Trophoblast cell (in vitro differentiated cells and primary cell): Measurements from ENCODE around the gene GNLY.

Experiments
- DNase-seq, 2 donors: peaks; one replicate each; pipeline ENCODE4 v3.0.0-alpha.2; 2016
- H2AFZ ChIP-seq: 2 replicates; pipeline ENCODE4 v1.6.1; 2013; ENCODE audit warnings: low read length, moderate library complexity, mild to moderate bottlenecking; ENCODE audit not compliant: insufficient read depth, poor library complexity
- H2AK5ac ChIP-seq: 2 replicates; pipeline ENCODE4 v1.6.1; 2013; ENCODE audit warnings: mild to moderate bottlenecking, low read length
- H2BK120ac ChIP-seq: 2 replicates; pipeline ENCODE4 v1.6.1; 2013; ENCODE audit warnings: low read length, mild to moderate bottlenecking, moderate library complexity; ENCODE audit not compliant: insufficient read depth, poor library complexity
- H2BK12ac ChIP-seq: 2 replicates; pipeline ENCODE4 v1.6.1; 2013; ENCODE audit warnings: mild to moderate bottlenecking, low read length, moderate library complexity
- H2BK5ac ChIP-seq: 2 replicates; pipeline ENCODE4 v1.6.1; 2013; ENCODE audit warnings: low read length, low read depth, moderate library complexity, mild to moderate bottlenecking; ENCODE audit not compliant: poor library complexity
- H3K14ac ChIP-seq: 2 replicates; pipeline ENCODE4 v1.6.1; 2013; ENCODE audit warnings: mild to moderate bottlenecking, low read length
- H3K18ac ChIP-seq: 2 replicates; pipeline ENCODE4 v1.6.1; 2013; ENCODE audit warnings: mild to moderate bottlenecking, low read length
- H3K23ac ChIP-seq: 2 replicates; pipeline ENCODE4 v1.6.1; 2013; ENCODE audit warnings: low read length
- H3K27ac ChIP-seq: 2 replicates; pipeline ENCODE4 v1.5.1; 2013; ENCODE audit warnings: low read depth, mild to moderate bottlenecking, inconsistent platforms, low read length, moderate library complexity
- H3K27me3 ChIP-seq: 2 replicates; pipeline ENCODE4 v1.6.1; 2013; ENCODE audit warnings: inconsistent platforms, mild to moderate bottlenecking, low read length, moderate library complexity; ENCODE audit not compliant: insufficient read depth
- H3K36me3 ChIP-seq, 2 experiments: 1 replicate in 1 of 2; 2 replicates in 1 of 2; pipeline ENCODE4 v1.6.1; 2013; ENCODE audit warnings: low read length in 2 of 2, mild to moderate bottlenecking in 2 of 2, moderate library complexity in 1 of 2; ENCODE audit not compliant: insufficient read depth in 2 of 2, control insufficient read depth in 1 of 2
- H3K4ac ChIP-seq: 2 replicates; pipeline ENCODE4 v1.6.1; 2013; ENCODE audit warnings: low read depth, mild to moderate bottlenecking, low read length, moderate library complexity
- H3K4me1 ChIP-seq, 2 experiments: 1 replicate in 1 of 2; 2 replicates in 1 of 2; pipeline ENCODE4 v1.6.1; 2013; ENCODE audit warnings: low read length in 2 of 2, mild to moderate bottlenecking in 2 of 2, moderate library complexity in 1 of 2; ENCODE audit not compliant: insufficient read depth in 2 of 2, control insufficient read depth in 1 of 2
- H3K4me2 ChIP-seq: 2 replicates; pipeline ENCODE4 v1.6.1; 2013; ENCODE audit warnings: inconsistent platforms, mild to moderate bottlenecking, low read length, moderate library complexity
- H3K4me3 ChIP-seq: 2 replicates; pipeline ENCODE4 v1.5.1; 2013; ENCODE audit warnings: mild to moderate bottlenecking, low read depth, low read length, inconsistent platforms
- H3K79me1 ChIP-seq: one replicate; pipeline ENCODE4 v1.6.1; 2013; ENCODE audit warnings: low read length
- H3K79me2 ChIP-seq: 2 replicates; pipeline ENCODE4 v1.6.1; 2013; ENCODE audit warnings: low read length, mild to moderate bottlenecking; ENCODE audit not compliant: control insufficient read depth, insufficient read depth, poor library complexity
- H3K9ac ChIP-seq: 2 replicates; pipeline ENCODE4 v1.6.1; 2013; ENCODE audit warnings: mild to moderate bottlenecking, low read length
- H3K9me3 ChIP-seq: 2 replicates; pipeline ENCODE4 v1.6.1; 2013; ENCODE audit warnings: low read depth, mild to moderate bottlenecking, control low read depth, inconsistent platforms, low read length; ENCODE audit not compliant: insufficient read depth
- H4K12ac ChIP-seq: 2 replicates; pipeline ENCODE4 v1.6.1; 2013; ENCODE audit warnings: low read depth, mild to moderate bottlenecking, low read length, moderate library complexity
- H4K8ac ChIP-seq: 2 replicates; pipeline ENCODE4 v1.6.1; 2013; ENCODE audit warnings: low read depth, mild to moderate bottlenecking, low read length, moderate library complexity
- H4K91ac ChIP-seq: one replicate; pipeline ENCODE4 v1.6.1; 2013; ENCODE audit warnings: low read depth, mild to moderate bottlenecking, low read length, moderate library complexity
- WGBS: extraction: QIAGEN DNeasy Blood & Tissue Kit; methylation state at CpG from one replicate; pipeline ENCODE4 v1.1.7; 2013; ENCODE audit warnings: missing lambda C conversion rate; ENCODE audit not compliant: insufficient read length, insufficient coverage; ENCODE audit errors: extremely low coverage; 5-methylcytosine and 5-hydroxymethylcytosine counted together

Gene GNLY

DNA sequence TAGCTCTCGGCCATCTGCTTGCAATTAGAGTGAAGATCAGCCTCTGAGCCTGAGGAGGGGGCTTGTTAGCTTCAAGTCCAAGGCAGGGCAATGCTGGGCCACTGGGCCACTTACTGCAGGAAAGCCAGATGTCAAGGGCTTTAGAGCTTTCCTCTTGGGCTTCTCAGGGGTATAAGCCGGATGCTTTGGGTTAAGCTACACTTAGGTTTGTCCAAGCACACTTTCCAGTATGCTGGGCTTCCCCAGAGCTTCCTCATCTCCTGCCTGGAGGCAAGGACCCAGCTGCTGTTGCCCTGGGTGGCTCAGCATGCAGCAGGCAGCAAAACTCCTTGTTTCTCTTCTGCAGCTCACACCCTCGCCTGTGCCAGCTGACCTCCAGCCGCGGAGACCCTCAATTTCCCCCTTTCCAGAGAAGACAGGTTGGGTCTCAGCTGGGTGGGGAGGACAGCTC, 30.6 kb downstream of the GNLY start:
- no peak overlapping the region for H2BK12ac ChIP-seq
- peak in 1 of 2 donors; percentile 44 for DNase-seq
- H3K4me2 ChIP-seq: no peak overlapping the region
- H3K79me1 ChIP-seq: no peaks in the 10 kb centered on the region
- H3K79me2 ChIP-seq: no peaks in the 10 kb centered on the region
- H3K4me3 ChIP-seq: no peak overlapping the region
- H2AK5ac ChIP-seq: no peak overlapping the region
- H3K18ac ChIP-seq: no peak overlapping the region
- no peak overlapping the region for H4K91ac ChIP-seq
- H4K12ac ChIP-seq: no peak overlapping the region
- no peak overlapping the region for H3K27ac ChIP-seq
- no peaks in the 10 kb centered on the region for H3K27me3 ChIP-seq
- H3K9ac ChIP-seq: no peak overlapping the region
- H2AFZ ChIP-seq: no peak overlapping the region
- no peak overlapping the region for H2BK120ac ChIP-seq
- H2BK5ac ChIP-seq: no peak overlapping the region
- no peak overlapping the region for H3K14ac ChIP-seq
- WGBS: no CpG with 5 or more reads among the region's 5 CpGs
- no peak overlapping the region for H3K4ac ChIP-seq
- H3K9me3 ChIP-seq: no peaks in the 10 kb centered on the region
- H3K4me1 ChIP-seq: no peaks in the 10 kb centered on the region
- no peak overlapping the region for H3K23ac ChIP-seq
- H3K36me3 ChIP-seq: no peaks in the 10 kb centered on the region
- no peak overlapping the region for H4K8ac ChIP-seq

GRCh38 chr2:85725451-85725850, 31.3 kb downstream of the GNLY start:
- H3K27me3 ChIP-seq: no peaks in the 10 kb centered on the region

GRCh38 chr2:85727798-85728197, 33.6 kb downstream of the GNLY start:
- H3K79me2 ChIP-seq: no peaks in the 10 kb centered on the region
- no peak overlapping the region for H3K23ac ChIP-seq
- no peaks in the 10 kb centered on the region for H3K27me3 ChIP-seq
- no peaks in the 10 kb centered on the region for H3K9me3 ChIP-seq
- H2AFZ ChIP-seq: no peak overlapping the region
- WGBS: no CpG with 5 or more reads among the region's 10 CpGs
- H2AK5ac ChIP-seq: no peak overlapping the region
- no peak overlapping the region for H3K4ac ChIP-seq
- DNase-seq: no peak
- no peak overlapping the region for H3K9ac ChIP-seq
- no peak overlapping the region for H3K18ac ChIP-seq
- no peak overlapping the region for H3K4me3 ChIP-seq
- H4K12ac ChIP-seq: no peak overlapping the region
- H3K36me3 ChIP-seq: no peaks in the 10 kb centered on the region
- H4K91ac ChIP-seq: no peak overlapping the region
- no peak overlapping the region for H3K4me2 ChIP-seq
- H3K27ac ChIP-seq: no peak overlapping the region
- no peaks in the 10 kb centered on the region for H3K4me1 ChIP-seq
- H2BK5ac ChIP-seq: no peak overlapping the region
- H3K79me1 ChIP-seq: no peaks in the 10 kb centered on the region
- H4K8ac ChIP-seq: no peak overlapping the region
- H2BK120ac ChIP-seq: no peak overlapping the region
- H2BK12ac ChIP-seq: no peak overlapping the region
- H3K14ac ChIP-seq: no peak overlapping the region

More at GRCh38 chr2:85725451-85725850, 31.3 kb downstream of the GNLY start:
- no CpG with 5 or more reads among the region's 2 CpGs for WGBS
- Histone ChIP-seq H2BK12ac (no peak overlapping the region), H2AFZ (no peak overlapping the region), H3K79me2 (no peaks in the 10 kb centered on the region), H3K4me2 (no peak overlapping the region), H4K12ac (no peak overlapping the region), H3K23ac (no peak overlapping the region), H3K36me3 (no peaks in the 10 kb centered on the region), H3K4me1 (no peaks in the 10 kb centered on the region), H2BK5ac (no peak overlapping the region), H3K4me3 (no peak overlapping the region), H3K18ac (no peak overlapping the region), H2AK5ac (no peak overlapping the region), H3K27ac (no peak overlapping the region), H4K8ac (no peak overlapping the region), H3K79me1 (no peaks in the 10 kb centered on the region), H3K14ac (no peak overlapping the region), H2BK120ac (no peak overlapping the region), H4K91ac (no peak overlapping the region), H3K9ac (no peak overlapping the region), H3K9me3 (no peaks in the 10 kb centered on the region), H3K4ac (no peak overlapping the region)
- DNase-seq: no peak

DNA sequence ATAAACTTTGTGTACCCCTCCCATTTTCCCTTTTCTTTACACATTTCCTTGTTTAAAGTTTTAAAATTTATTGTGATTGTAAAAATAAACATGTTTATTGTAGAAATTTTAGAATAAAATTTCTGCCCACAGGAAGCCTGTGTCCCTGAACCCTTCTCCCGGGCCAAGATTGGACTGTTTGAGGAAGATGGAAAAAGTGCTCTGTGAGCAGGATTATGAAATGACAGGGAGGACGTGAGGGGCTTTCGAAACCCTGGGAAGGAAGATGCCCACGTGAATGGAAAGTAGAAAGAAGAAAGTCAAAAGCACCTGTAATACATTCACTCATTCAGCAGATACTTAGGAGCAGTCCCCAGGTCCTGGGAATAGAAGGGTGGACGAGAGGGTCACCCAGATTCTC, 34.2 kb downstream of the GNLY start:
- no peak overlapping the region for H4K8ac ChIP-seq
- H3K18ac ChIP-seq: no peak overlapping the region
- no peak overlapping the region for H3K4ac ChIP-seq
- H3K27me3 ChIP-seq: no peaks in the 10 kb centered on the region
- no peaks in the 10 kb centered on the region for H3K79me2 ChIP-seq
- H3K4me3 ChIP-seq: no peak overlapping the region
- no peak overlapping the region for H3K27ac ChIP-seq
- no peaks in the 10 kb centered on the region for H3K9me3 ChIP-seq
- H2AFZ ChIP-seq: no peak overlapping the region
- no peak overlapping the region for H2BK120ac ChIP-seq
- H4K12ac ChIP-seq: no peak overlapping the region
- no peak overlapping the region for H2AK5ac ChIP-seq
- H4K91ac ChIP-seq: no peak overlapping the region
- no CpG with 5 or more reads among the region's 5 CpGs for WGBS
- DNase-seq: no peak
- no peak overlapping the region for H3K4me2 ChIP-seq
- no peaks in the 10 kb centered on the region for H3K4me1 ChIP-seq
- H3K79me1 ChIP-seq: no peaks in the 10 kb centered on the region
- H2BK5ac ChIP-seq: no peak overlapping the region
- no peaks in the 10 kb centered on the region for H3K36me3 ChIP-seq
- no peak overlapping the region for H3K14ac ChIP-seq
- H2BK12ac ChIP-seq: no peak overlapping the region
- H3K23ac ChIP-seq: no peak overlapping the region
- H3K9ac ChIP-seq: no peak overlapping the region
